Measurements from ENCODE around the gene ANKRD6.

ANKRD6 gene

GRCh38 chr6:89567630-89568390, 134.9 kb downstream of the ANKRD6 start:
- Histone ChIP-seq H3K9me3 (ENCODE audit: low read length) (no peaks in the 10 kb centered on the region), H3K4me3 (ENCODE audit: low read depth in 1 of 2, low read length in 2 of 2) (no peak overlapping the region), H3K36me3 (ENCODE audit: insufficient read depth, low read length) (no peaks in the 10 kb centered on the region), H3K9ac (ENCODE audit: low read length) (no peak overlapping the region), H3K27me3 (ENCODE audit: control insufficient read depth in 1 of 2, insufficient read depth in 2 of 2, low read length in 2 of 2) (no peaks in the 10 kb centered on the region), H3K27ac (ENCODE audit: low read depth, low read length) (no peak overlapping the region), H3K4me1 (ENCODE audit: insufficient read depth, low read length) (peaks cover 11% of the 10 kb centered on the region)

GRCh38 chr6:89574910-89575561, 142.1 kb downstream of the ANKRD6 start:
- H3K27me3 ChIP-seq (ENCODE audit: control insufficient read depth in 1 of 2, insufficient read depth in 2 of 2, low read length in 2 of 2), result no peaks in the 10 kb centered on the region
- H3K9ac ChIP-seq (ENCODE audit: low read length), result no peak overlapping the region
- no peaks in the 10 kb centered on the region for H3K9me3 ChIP-seq (ENCODE audit: low read length)
- H3K36me3 ChIP-seq (ENCODE audit: insufficient read depth, low read length), result no peaks in the 10 kb centered on the region
- no peaks in the 10 kb centered on the region for H3K4me1 ChIP-seq (ENCODE audit: insufficient read depth, low read length)
- H3K27ac ChIP-seq (ENCODE audit: low read depth, low read length), result no peak overlapping the region
- no peak overlapping the region for H3K4me3 ChIP-seq (ENCODE audit: low read depth in 1 of 2, low read length in 2 of 2)

GRCh38 chr6:89575562-89575960, 142.6 kb downstream of the ANKRD6 start:
- H3K4me3 ChIP-seq (ENCODE audit: low read depth in 1 of 2, low read length in 2 of 2), result no peak overlapping the region
- no peaks in the 10 kb centered on the region for H3K36me3 ChIP-seq (ENCODE audit: insufficient read depth, low read length)
- no peaks in the 10 kb centered on the region for H3K27me3 ChIP-seq (ENCODE audit: control insufficient read depth in 1 of 2, insufficient read depth in 2 of 2, low read length in 2 of 2)
- no peaks in the 10 kb centered on the region for H3K9me3 ChIP-seq (ENCODE audit: low read length)
- H3K27ac ChIP-seq (ENCODE audit: low read depth, low read length), result no peak overlapping the region
- no peak overlapping the region for H3K9ac ChIP-seq (ENCODE audit: low read length)
- no peaks in the 10 kb centered on the region for H3K4me1 ChIP-seq (ENCODE audit: insufficient read depth, low read length)

- H3K36me3 ChIP-seq (ENCODE audit: insufficient read depth, low read length), result no peaks in the 10 kb centered on the region
- no peak overlapping the region for H3K9ac ChIP-seq (ENCODE audit: low read length)
- no peaks in the 10 kb centered on the region for H3K9me3 ChIP-seq (ENCODE audit: low read length)
- no peaks in the 10 kb centered on the region for H3K4me1 ChIP-seq (ENCODE audit: insufficient read depth, low read length)
- H3K27me3 ChIP-seq (ENCODE audit: control insufficient read depth in 1 of 2, insufficient read depth in 2 of 2, low read length in 2 of 2), result no peaks in the 10 kb centered on the region
- no peak overlapping the region for H3K4me3 ChIP-seq (ENCODE audit: low read depth in 1 of 2, low read length in 2 of 2)
- no peak overlapping the region for H3K27ac ChIP-seq (ENCODE audit: low read depth, low read length)
Observed at GRCh38 chr6:89580997-89581666, 148.2 kb downstream of the ANKRD6 start.

- Histone ChIP-seq H3K4me1 (ENCODE audit: insufficient read depth, low read length) (no peaks in the 10 kb centered on the region), H3K9me3 (ENCODE audit: low read length) (no peaks in the 10 kb centered on the region), H3K9ac (ENCODE audit: low read length) (no peak overlapping the region), H3K27me3 (ENCODE audit: control insufficient read depth in 1 of 2, insufficient read depth in 2 of 2, low read length in 2 of 2) (no peaks in the 10 kb centered on the region), H3K36me3 (ENCODE audit: insufficient read depth, low read length) (no peaks in the 10 kb centered on the region), H3K4me3 (ENCODE audit: low read depth in 1 of 2, low read length in 2 of 2) (no peak overlapping the region), H3K27ac (ENCODE audit: low read depth, low read length) (no peak overlapping the region)
Observed at GRCh38 chr6:89581689-89582088, 148.7 kb downstream of the ANKRD6 start.

GRCh38 chr6:89582669-89583325, 149.8 kb downstream of the ANKRD6 start:
- Histone ChIP-seq H3K9me3 (ENCODE audit: low read length) (no peaks in the 10 kb centered on the region), H3K9ac (ENCODE audit: low read length) (no peak overlapping the region), H3K4me3 (ENCODE audit: low read depth in 1 of 2, low read length in 2 of 2) (no peak overlapping the region), H3K36me3 (ENCODE audit: insufficient read depth, low read length) (no peaks in the 10 kb centered on the region), H3K27ac (ENCODE audit: low read depth, low read length) (no peak overlapping the region), H3K4me1 (ENCODE audit: insufficient read depth, low read length) (no peaks in the 10 kb centered on the region), H3K27me3 (ENCODE audit: control insufficient read depth in 1 of 2, insufficient read depth in 2 of 2, low read length in 2 of 2) (no peaks in the 10 kb centered on the region)

GRCh38 chr6:89583559-89583958, 150.6 kb downstream of the ANKRD6 start:
- Histone ChIP-seq H3K9ac (ENCODE audit: low read length) (no peak overlapping the region), H3K36me3 (ENCODE audit: insufficient read depth, low read length) (no peaks in the 10 kb centered on the region), H3K4me1 (ENCODE audit: insufficient read depth, low read length) (no peaks in the 10 kb centered on the region), H3K9me3 (ENCODE audit: low read length) (no peaks in the 10 kb centered on the region), H3K27me3 (ENCODE audit: control insufficient read depth in 1 of 2, insufficient read depth in 2 of 2, low read length in 2 of 2) (no peaks in the 10 kb centered on the region), H3K4me3 (ENCODE audit: low read depth in 1 of 2, low read length in 2 of 2) (no peak overlapping the region), H3K27ac (ENCODE audit: low read depth, low read length) (no peak overlapping the region)

- Histone ChIP-seq H3K4me3 (ENCODE audit: low read depth in 1 of 2, low read length in 2 of 2) (no peak overlapping the region), H3K27me3 (ENCODE audit: control insufficient read depth in 1 of 2, insufficient read depth in 2 of 2, low read length in 2 of 2) (no peaks in the 10 kb centered on the region), H3K4me1 (ENCODE audit: insufficient read depth, low read length) (no peaks in the 10 kb centered on the region), H3K9ac (ENCODE audit: low read length) (no peak overlapping the region), H3K27ac (ENCODE audit: low read depth, low read length) (no peak overlapping the region), H3K36me3 (ENCODE audit: insufficient read depth, low read length) (no peaks in the 10 kb centered on the region), H3K9me3 (ENCODE audit: low read length) (no peaks in the 10 kb centered on the region)
Observed at GRCh38 chr6:89584539-89584938, 151.6 kb downstream of the ANKRD6 start.

- H3K27me3 ChIP-seq (ENCODE audit: control insufficient read depth in 1 of 2, insufficient read depth in 2 of 2, low read length in 2 of 2), result no peaks in the 10 kb centered on the region
- H3K4me3 ChIP-seq (ENCODE audit: low read depth in 1 of 2, low read length in 2 of 2), result no peak overlapping the region
- H3K9ac ChIP-seq (ENCODE audit: low read length), result no peak overlapping the region
- no peaks in the 10 kb centered on the region for H3K9me3 ChIP-seq (ENCODE audit: low read length)
- H3K27ac ChIP-seq (ENCODE audit: low read depth, low read length), result no peak overlapping the region
- no peaks in the 10 kb centered on the region for H3K36me3 ChIP-seq (ENCODE audit: insufficient read depth, low read length)
- H3K4me1 ChIP-seq (ENCODE audit: insufficient read depth, low read length), result no peaks in the 10 kb centered on the region
Observed at GRCh38 chr6:89585154-89585553, 152.2 kb downstream of the ANKRD6 start.

- no peak overlapping the region for H3K4me3 ChIP-seq (ENCODE audit: low read depth in 1 of 2, low read length in 2 of 2)
- no peak overlapping the region for H3K27ac ChIP-seq (ENCODE audit: low read depth, low read length)
- H3K36me3 ChIP-seq (ENCODE audit: insufficient read depth, low read length), result no peaks in the 10 kb centered on the region
- H3K27me3 ChIP-seq (ENCODE audit: control insufficient read depth in 1 of 2, insufficient read depth in 2 of 2, low read length in 2 of 2), result no peaks in the 10 kb centered on the region
- H3K9me3 ChIP-seq (ENCODE audit: low read length), result no peaks in the 10 kb centered on the region
- no peak overlapping the region for H3K9ac ChIP-seq (ENCODE audit: low read length)
- no peaks in the 10 kb centered on the region for H3K4me1 ChIP-seq (ENCODE audit: insufficient read depth, low read length)
Observed at GRCh38 chr6:89589297-89590025, 156.5 kb downstream of the ANKRD6 start.

GRCh38 chr6:89590133-89590532, 157.2 kb downstream of the ANKRD6 start:
- H3K27ac ChIP-seq (ENCODE audit: low read depth, low read length), result no peak overlapping the region
- H3K9me3 ChIP-seq (ENCODE audit: low read length), result no peaks in the 10 kb centered on the region
- H3K4me3 ChIP-seq (ENCODE audit: low read depth in 1 of 2, low read length in 2 of 2), result no peak overlapping the region
- H3K9ac ChIP-seq (ENCODE audit: low read length), result no peak overlapping the region
- no peaks in the 10 kb centered on the region for H3K36me3 ChIP-seq (ENCODE audit: insufficient read depth, low read length)
- H3K27me3 ChIP-seq (ENCODE audit: control insufficient read depth in 1 of 2, insufficient read depth in 2 of 2, low read length in 2 of 2), result no peaks in the 10 kb centered on the region
- no peaks in the 10 kb centered on the region for H3K4me1 ChIP-seq (ENCODE audit: insufficient read depth, low read length)

Data from muscle layer of colon (tissue), 2 donors.